HEK293T (cell line): ENCODE measurements around the gene CHMP6.

Experiments used
- ARNT ChIP-seq: fragments of 450-650 bp; IDR thresholded peaks from 2 replicates; pipeline ENCODE4 v1.6.1; 2017; ENCODE audit warnings: mild to moderate bottlenecking
- ELF4 ChIP-seq: fragments of 450-650 bp; IDR thresholded peaks from 2 replicates; pipeline ENCODE4 v1.6.1; 2017; ENCODE audit warnings: antibody characterized with exemption
- FOXA1 ChIP-seq: fragments of 450-650 bp; IDR thresholded peaks from 2 replicates; pipeline ENCODE4 v1.6.1; 2016; ENCODE audit warnings: mild to moderate bottlenecking
- SP1 ChIP-seq: fragments of 450-650 bp; IDR thresholded peaks from 2 replicates; pipeline ENCODE4 v1.6.1; 2017

- TF ChIP-seq ELF4 = no peak
- no peak for TF ChIP-seq FOXA1
- TF ChIP-seq SP1 = no peak
- TF ChIP-seq ARNT = no peak
These were observed 45.6 kb downstream of the CHMP6 start for GRCh38 chr17:81037026-81037797.
